ENCODE data around the gene CA10.

CA10 gene

GRCh38 chr17:51805185-51805584 is 353.3 kb downstream of the CA10 start:
- H3K36me3 ChIP-seq (ENCODE audit: control insufficient read depth in 2 of 2, insufficient read depth in 2 of 2, low read length in 2 of 2), result no peaks in the 10 kb centered on the region
- H3K4me1 ChIP-seq (ENCODE audit: control insufficient read depth in 2 of 2, insufficient read depth in 2 of 2, low read length in 2 of 2), result peaks cover 7 to 9% of the 10 kb centered on the region in 2 donors
- H3K9me3 ChIP-seq (ENCODE audit: control insufficient read depth in 2 of 2, low read length in 2 of 2), result no peaks in the 10 kb centered on the region
- no peak overlapping the region for H3K4me3 ChIP-seq (ENCODE audit: low read length in 2 of 2)
- no peaks in the 10 kb centered on the region for H3K27me3 ChIP-seq (ENCODE audit: control insufficient read depth in 2 of 2, insufficient read depth in 2 of 2, low read length in 2 of 2)
- H3K27ac ChIP-seq (ENCODE audit: low read depth in 2 of 2, low read length in 2 of 2), result no peak overlapping the region
- H3K9ac ChIP-seq (ENCODE audit: low read depth in 1 of 2, low read length in 2 of 2), result no peak overlapping the region

GRCh38 chr17:51803161-51803560 is 355.4 kb downstream of the CA10 start:
- peaks cover 7 to 9% of the 10 kb centered on the region in 2 donors for H3K4me1 ChIP-seq (ENCODE audit: control insufficient read depth in 2 of 2, insufficient read depth in 2 of 2, low read length in 2 of 2)
- no peak overlapping the region for H3K9ac ChIP-seq (ENCODE audit: low read depth in 1 of 2, low read length in 2 of 2)
- H3K27ac ChIP-seq (ENCODE audit: low read depth in 2 of 2, low read length in 2 of 2), result no peak overlapping the region
- H3K27me3 ChIP-seq (ENCODE audit: control insufficient read depth in 2 of 2, insufficient read depth in 2 of 2, low read length in 2 of 2), result no peaks in the 10 kb centered on the region
- H3K9me3 ChIP-seq (ENCODE audit: control insufficient read depth in 2 of 2, low read length in 2 of 2), result no peaks in the 10 kb centered on the region
- no peaks in the 10 kb centered on the region for H3K36me3 ChIP-seq (ENCODE audit: control insufficient read depth in 2 of 2, insufficient read depth in 2 of 2, low read length in 2 of 2)
- H3K4me3 ChIP-seq (ENCODE audit: low read length in 2 of 2), result no peak overlapping the region

- no peaks in the 10 kb centered on the region for H3K36me3 ChIP-seq (ENCODE audit: control insufficient read depth in 2 of 2, insufficient read depth in 2 of 2, low read length in 2 of 2)
- no peak overlapping the region for H3K27ac ChIP-seq (ENCODE audit: low read depth in 2 of 2, low read length in 2 of 2)
- no peaks in the 10 kb centered on the region for H3K9me3 ChIP-seq (ENCODE audit: control insufficient read depth in 2 of 2, low read length in 2 of 2)
- peaks cover 7 to 9% of the 10 kb centered on the region in 2 donors for H3K4me1 ChIP-seq (ENCODE audit: control insufficient read depth in 2 of 2, insufficient read depth in 2 of 2, low read length in 2 of 2)
- no peak overlapping the region for H3K4me3 ChIP-seq (ENCODE audit: low read length in 2 of 2)
- H3K9ac ChIP-seq (ENCODE audit: low read depth in 1 of 2, low read length in 2 of 2), result no peak overlapping the region
- no peaks in the 10 kb centered on the region for H3K27me3 ChIP-seq (ENCODE audit: control insufficient read depth in 2 of 2, insufficient read depth in 2 of 2, low read length in 2 of 2)
Observed at GRCh38 chr17:51802544-51802943, 356.0 kb downstream of the CA10 start.

- Histone ChIP-seq H3K4me1 (ENCODE audit: control insufficient read depth in 2 of 2, insufficient read depth in 2 of 2, low read length in 2 of 2) (peaks cover 3 to 9% of the 10 kb centered on the region in 2 donors), H3K27ac (ENCODE audit: low read depth in 2 of 2, low read length in 2 of 2) (no peak overlapping the region), H3K9ac (ENCODE audit: low read depth in 1 of 2, low read length in 2 of 2) (no peak overlapping the region), H3K4me3 (ENCODE audit: low read length in 2 of 2) (no peak overlapping the region), H3K9me3 (ENCODE audit: control insufficient read depth in 2 of 2, low read length in 2 of 2) (no peaks in the 10 kb centered on the region), H3K36me3 (ENCODE audit: control insufficient read depth in 2 of 2, insufficient read depth in 2 of 2, low read length in 2 of 2) (no peaks in the 10 kb centered on the region), H3K27me3 (ENCODE audit: control insufficient read depth in 2 of 2, insufficient read depth in 2 of 2, low read length in 2 of 2) (no peaks in the 10 kb centered on the region)
Observed at GRCh38 chr17:51801626-51802025, 356.9 kb downstream of the CA10 start.

GRCh38 chr17:51799981-51800380 is 358.5 kb downstream of the CA10 start:
- H3K9ac ChIP-seq (ENCODE audit: low read depth in 1 of 2, low read length in 2 of 2), result no peak overlapping the region
- no peak overlapping the region for H3K4me3 ChIP-seq (ENCODE audit: low read length in 2 of 2)
- H3K9me3 ChIP-seq (ENCODE audit: control insufficient read depth in 2 of 2, low read length in 2 of 2), result no peaks in the 10 kb centered on the region
- no peaks in the 10 kb centered on the region for H3K36me3 ChIP-seq (ENCODE audit: control insufficient read depth in 2 of 2, insufficient read depth in 2 of 2, low read length in 2 of 2)
- peaks cover under 1 to 3% of the 10 kb centered on the region in 2 donors for H3K4me1 ChIP-seq (ENCODE audit: control insufficient read depth in 2 of 2, insufficient read depth in 2 of 2, low read length in 2 of 2)
- no peak overlapping the region for H3K27ac ChIP-seq (ENCODE audit: low read depth in 2 of 2, low read length in 2 of 2)
- no peaks in the 10 kb centered on the region for H3K27me3 ChIP-seq (ENCODE audit: control insufficient read depth in 2 of 2, insufficient read depth in 2 of 2, low read length in 2 of 2)

- no peaks in the 10 kb centered on the region for H3K27me3 ChIP-seq (ENCODE audit: control insufficient read depth in 2 of 2, insufficient read depth in 2 of 2, low read length in 2 of 2)
- H3K27ac ChIP-seq (ENCODE audit: low read depth in 2 of 2, low read length in 2 of 2), result no peak overlapping the region
- no peak overlapping the region for H3K4me3 ChIP-seq (ENCODE audit: low read length in 2 of 2)
- no peaks in the 10 kb centered on the region for H3K9me3 ChIP-seq (ENCODE audit: control insufficient read depth in 2 of 2, low read length in 2 of 2)
- no peak overlapping the region for H3K9ac ChIP-seq (ENCODE audit: low read depth in 1 of 2, low read length in 2 of 2)
- no peaks in the 10 kb centered on the region for H3K36me3 ChIP-seq (ENCODE audit: control insufficient read depth in 2 of 2, insufficient read depth in 2 of 2, low read length in 2 of 2)
- peaks cover 0 to under 1% of the 10 kb centered on the region in 2 donors for H3K4me1 ChIP-seq (ENCODE audit: control insufficient read depth in 2 of 2, insufficient read depth in 2 of 2, low read length in 2 of 2)
Observed at GRCh38 chr17:51799240-51799639, 359.3 kb downstream of the CA10 start.

GRCh38 chr17:51797150-51797549 is 361.4 kb downstream of the CA10 start:
- Histone ChIP-seq H3K27me3 (ENCODE audit: control insufficient read depth in 2 of 2, insufficient read depth in 2 of 2, low read length in 2 of 2) (no peaks in the 10 kb centered on the region), H3K9ac (ENCODE audit: low read depth in 1 of 2, low read length in 2 of 2) (no peak overlapping the region), H3K4me3 (ENCODE audit: low read length in 2 of 2) (no peak overlapping the region), H3K9me3 (ENCODE audit: control insufficient read depth in 2 of 2, low read length in 2 of 2) (no peaks in the 10 kb centered on the region), H3K27ac (ENCODE audit: low read depth in 2 of 2, low read length in 2 of 2) (no peak overlapping the region), H3K4me1 (ENCODE audit: control insufficient read depth in 2 of 2, insufficient read depth in 2 of 2, low read length in 2 of 2) (peaks cover 0 to 8% of the 10 kb centered on the region in 2 donors), H3K36me3 (ENCODE audit: control insufficient read depth in 2 of 2, insufficient read depth in 2 of 2, low read length in 2 of 2) (no peaks in the 10 kb centered on the region)

- no peaks in the 10 kb centered on the region for H3K27me3 ChIP-seq (ENCODE audit: control insufficient read depth in 2 of 2, insufficient read depth in 2 of 2, low read length in 2 of 2)
- H3K9me3 ChIP-seq (ENCODE audit: control insufficient read depth in 2 of 2, low read length in 2 of 2), result no peaks in the 10 kb centered on the region
- H3K4me1 ChIP-seq (ENCODE audit: control insufficient read depth in 2 of 2, insufficient read depth in 2 of 2, low read length in 2 of 2), result peaks cover 0 to 8% of the 10 kb centered on the region in 2 donors
- no peaks in the 10 kb centered on the region for H3K36me3 ChIP-seq (ENCODE audit: control insufficient read depth in 2 of 2, insufficient read depth in 2 of 2, low read length in 2 of 2)
- H3K27ac ChIP-seq (ENCODE audit: low read depth in 2 of 2, low read length in 2 of 2), result no peak overlapping the region
- no peak overlapping the region for H3K4me3 ChIP-seq (ENCODE audit: low read length in 2 of 2)
- no peak overlapping the region for H3K9ac ChIP-seq (ENCODE audit: low read depth in 1 of 2, low read length in 2 of 2)
Observed at GRCh38 chr17:51796026-51796425, 362.5 kb downstream of the CA10 start.

- Histone ChIP-seq H3K27ac (ENCODE audit: low read depth in 2 of 2, low read length in 2 of 2) (no peak overlapping the region), H3K9ac (ENCODE audit: low read depth in 1 of 2, low read length in 2 of 2) (no peak overlapping the region), H3K4me3 (ENCODE audit: low read length in 2 of 2) (no peak overlapping the region), H3K36me3 (ENCODE audit: control insufficient read depth in 2 of 2, insufficient read depth in 2 of 2, low read length in 2 of 2) (no peaks in the 10 kb centered on the region), H3K9me3 (ENCODE audit: control insufficient read depth in 2 of 2, low read length in 2 of 2) (no peaks in the 10 kb centered on the region), H3K4me1 (ENCODE audit: control insufficient read depth in 2 of 2, insufficient read depth in 2 of 2, low read length in 2 of 2) (peaks cover 0 to 8% of the 10 kb centered on the region in 2 donors), H3K27me3 (ENCODE audit: control insufficient read depth in 2 of 2, insufficient read depth in 2 of 2, low read length in 2 of 2) (no peaks in the 10 kb centered on the region)
Observed at GRCh38 chr17:51795401-51795800, 363.1 kb downstream of the CA10 start.

- H3K27me3 ChIP-seq (ENCODE audit: control insufficient read depth in 2 of 2, insufficient read depth in 2 of 2, low read length in 2 of 2), result no peaks in the 10 kb centered on the region
- H3K9ac ChIP-seq (ENCODE audit: low read depth in 1 of 2, low read length in 2 of 2), result no peak overlapping the region
- no peaks in the 10 kb centered on the region for H3K9me3 ChIP-seq (ENCODE audit: control insufficient read depth in 2 of 2, low read length in 2 of 2)
- no peak overlapping the region for H3K27ac ChIP-seq (ENCODE audit: low read depth in 2 of 2, low read length in 2 of 2)
- H3K4me3 ChIP-seq (ENCODE audit: low read length in 2 of 2), result no peak overlapping the region
- H3K36me3 ChIP-seq (ENCODE audit: control insufficient read depth in 2 of 2, insufficient read depth in 2 of 2, low read length in 2 of 2), result no peaks in the 10 kb centered on the region
- H3K4me1 ChIP-seq (ENCODE audit: control insufficient read depth in 2 of 2, insufficient read depth in 2 of 2, low read length in 2 of 2), result peaks cover 0 to 8% of the 10 kb centered on the region in 2 donors
Observed at GRCh38 chr17:51794466-51794865, 364.0 kb downstream of the CA10 start.

- H3K4me3 ChIP-seq (ENCODE audit: low read length in 2 of 2), result no peak overlapping the region
- H3K9me3 ChIP-seq (ENCODE audit: control insufficient read depth in 2 of 2, low read length in 2 of 2), result no peaks in the 10 kb centered on the region
- no peaks in the 10 kb centered on the region for H3K36me3 ChIP-seq (ENCODE audit: control insufficient read depth in 2 of 2, insufficient read depth in 2 of 2, low read length in 2 of 2)
- H3K27ac ChIP-seq (ENCODE audit: low read depth in 2 of 2, low read length in 2 of 2), result no peak overlapping the region
- H3K9ac ChIP-seq (ENCODE audit: low read depth in 1 of 2, low read length in 2 of 2), result no peak overlapping the region
- H3K27me3 ChIP-seq (ENCODE audit: control insufficient read depth in 2 of 2, insufficient read depth in 2 of 2, low read length in 2 of 2), result no peaks in the 10 kb centered on the region
- peaks cover 0 to 8% of the 10 kb centered on the region in 2 donors for H3K4me1 ChIP-seq (ENCODE audit: control insufficient read depth in 2 of 2, insufficient read depth in 2 of 2, low read length in 2 of 2)
Observed at GRCh38 chr17:51793686-51794085, 364.8 kb downstream of the CA10 start.

Data from mucosa of rectum (tissue), 2 donors.